Thoracic aorta (tissue), 2 donors: ENCODE measurements around the gene TNFRSF12A. TPM values are rescaled to one million over a fixed set of nuclear protein-coding genes. Genes with fewer than 3 reads are reported as not detected.

Experiments used
- ATAC-seq: fragments of 150-250 bp; one replicate; pipeline ENCODE4 v1.8.0; 2017; ENCODE audit warnings: low read depth; ENCODE audit not compliant: insufficient number of reproducible peaks, low FRiP score
- DNase-seq: peaks from one replicate; pipeline ENCODE4 v3.0.0-alpha.2; 2020; ENCODE audit warnings: low spot score
- H3K27ac ChIP-seq, 2 donors: fragments of 200-600 bp; sonication (generic); 1 replicate in 1 of 2; 2 replicates in 1 of 2; pipeline ENCODE4 v1.5.1; 2016; ENCODE audit warnings: mild to moderate bottlenecking in 2 of 2, moderate library complexity in 2 of 2
- H3K27me3 ChIP-seq: fragments of 200-600 bp; sonication (generic); replicated peaks from 2 replicates; pipeline ENCODE4 v1.6.0; 2016; ENCODE audit warnings: mild to moderate bottlenecking; ENCODE audit not compliant: insufficient read depth
- H3K36me3 ChIP-seq: fragments of 200-600 bp; sonication (generic); one replicate; pipeline ENCODE4 v1.5.1; 2016
- H3K4me1 ChIP-seq, 2 donors: fragments of 200-600 bp; sonication (generic); 1 replicate in 1 of 2; 2 replicates in 1 of 2; pipeline versions ENCODE4 v1.5.1 to v1.6.0; 2016; ENCODE audit warnings: low read depth in 2 of 2, mild to moderate bottlenecking in 1 of 2; ENCODE audit not compliant: control insufficient read depth in 1 of 2
- H3K4me3 ChIP-seq: fragments of 200-600 bp; sonication (generic); 2 replicates; pipeline ENCODE4 v1.5.1; 2016; ENCODE audit warnings: mild to moderate bottlenecking
- H3K9me3 ChIP-seq: fragments of 200-600 bp; sonication (generic); 2 replicates; pipeline ENCODE4 v1.5.1; 2016
- total RNA-seq, 2 donors: library from RNA; depleted of rRNA; stranded (reverse); fragments of >200 nt; gene quantifications; one replicate each; pipeline versions ENCODE4 v1.1.0 to v1.2.3, GENCODE V29; 2016
- TF ChIP-seq, protein P1 (sequence below): fragments of 200-600 bp; sonication (generic); IDR thresholded peaks from one replicate; pipeline ENCODE4 v1.5.1; 2019; ENCODE audit warnings: antibody characterized with exemption

The TNFRSF12A gene
- total RNA-seq, 2 donors from 2014 or later: 274 to 461 TPM

DNA sequence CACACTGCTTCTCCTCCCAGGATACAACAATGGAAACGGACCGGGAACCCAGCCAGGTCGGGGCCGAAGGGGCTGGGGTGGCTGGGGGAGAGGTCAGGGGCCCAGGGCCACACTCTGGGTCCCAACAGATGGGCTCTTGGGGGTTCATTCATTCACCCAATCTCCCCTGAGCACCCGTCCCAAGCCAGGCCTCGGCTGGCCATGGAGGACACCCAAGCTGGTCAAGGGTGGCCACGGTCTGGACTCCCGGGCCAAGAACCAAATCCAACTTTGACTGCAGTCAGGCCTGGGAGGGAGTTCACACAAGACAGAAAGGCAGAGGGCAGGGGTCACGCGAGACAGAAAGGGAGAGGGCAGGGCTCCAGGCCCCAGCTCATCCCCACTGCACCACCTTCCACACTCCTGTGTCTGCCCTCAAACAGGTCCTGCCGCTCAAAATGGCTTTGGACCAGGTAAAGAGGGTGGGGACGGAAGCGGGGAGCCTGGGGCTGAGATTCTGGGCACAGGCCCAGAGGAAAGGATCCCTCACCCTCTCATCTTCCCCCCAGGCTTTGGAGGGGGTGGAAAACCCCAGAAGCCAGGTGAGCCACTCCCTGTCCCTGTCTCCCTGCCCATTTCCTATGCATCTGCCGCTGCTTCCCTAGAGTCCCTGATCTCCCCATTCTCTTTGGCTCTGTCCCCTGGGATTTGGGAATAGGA lies 27.6 kb upstream of the TNFRSF12A start:
- TF ChIP-seq, protein P1, sequence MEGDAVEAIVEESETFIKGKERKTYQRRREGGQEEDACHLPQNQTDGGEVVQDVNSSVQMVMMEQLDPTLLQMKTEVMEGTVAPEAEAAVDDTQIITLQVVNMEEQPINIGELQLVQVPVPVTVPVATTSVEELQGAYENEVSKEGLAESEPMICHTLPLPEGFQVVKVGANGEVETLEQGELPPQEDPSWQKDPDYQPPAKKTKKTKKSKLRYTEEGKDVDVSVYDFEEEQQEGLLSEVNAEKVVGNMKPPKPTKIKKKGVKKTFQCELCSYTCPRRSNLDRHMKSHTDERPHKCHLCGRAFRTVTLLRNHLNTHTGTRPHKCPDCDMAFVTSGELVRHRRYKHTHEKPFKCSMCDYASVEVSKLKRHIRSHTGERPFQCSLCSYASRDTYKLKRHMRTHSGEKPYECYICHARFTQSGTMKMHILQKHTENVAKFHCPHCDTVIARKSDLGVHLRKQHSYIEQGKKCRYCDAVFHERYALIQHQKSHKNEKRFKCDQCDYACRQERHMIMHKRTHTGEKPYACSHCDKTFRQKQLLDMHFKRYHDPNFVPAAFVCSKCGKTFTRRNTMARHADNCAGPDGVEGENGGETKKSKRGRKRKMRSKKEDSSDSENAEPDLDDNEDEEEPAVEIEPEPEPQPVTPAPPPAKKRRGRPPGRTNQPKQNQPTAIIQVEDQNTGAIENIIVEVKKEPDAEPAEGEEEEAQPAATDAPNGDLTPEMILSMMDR: no peak
- H3K27me3 ChIP-seq: no peaks in the 10 kb centered on the region
- H3K4me1 ChIP-seq: no peaks in the 10 kb centered on the region
- DNase-seq (no peak), ATAC-seq (no peak)
- H3K9me3 ChIP-seq: no peaks in the 10 kb centered on the region
- no peaks in the 10 kb centered on the region for H3K36me3 ChIP-seq
- no peak overlapping the region for H3K4me3 ChIP-seq
- no peak overlapping the region for H3K27ac ChIP-seq

DNA sequence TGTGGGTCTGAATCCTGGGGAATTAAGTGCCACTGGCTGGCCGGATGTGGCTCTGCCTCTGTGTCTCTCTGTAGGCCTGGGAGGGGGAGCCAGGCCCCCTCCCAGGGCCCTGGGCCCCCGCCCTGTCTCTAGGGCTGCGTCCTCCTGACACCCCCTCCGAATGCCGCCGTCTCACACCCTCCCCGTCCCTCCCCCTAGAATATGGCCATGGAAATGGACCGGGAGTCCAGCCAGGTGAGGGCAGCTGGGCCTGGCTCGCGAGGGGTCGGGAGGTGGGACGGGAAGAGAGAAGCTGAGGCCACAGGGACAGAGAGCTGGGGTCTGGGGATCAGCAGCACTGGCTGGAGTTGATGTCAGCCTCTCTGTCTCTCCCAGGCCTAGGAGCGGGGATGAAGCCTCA lies 23.9 kb upstream of the TNFRSF12A start:
- no peaks in the 10 kb centered on the region for H3K4me1 ChIP-seq
- ATAC-seq: no peak
- H3K9me3 ChIP-seq: no peaks in the 10 kb centered on the region
- no peaks in the 10 kb centered on the region for H3K27me3 ChIP-seq
- TF ChIP-seq, protein P1: no peak
- no peak overlapping the region for H3K27ac ChIP-seq
- H3K4me3 ChIP-seq: no peak overlapping the region
- no peak for DNase-seq
- no peaks in the 10 kb centered on the region for H3K36me3 ChIP-seq

DNA sequence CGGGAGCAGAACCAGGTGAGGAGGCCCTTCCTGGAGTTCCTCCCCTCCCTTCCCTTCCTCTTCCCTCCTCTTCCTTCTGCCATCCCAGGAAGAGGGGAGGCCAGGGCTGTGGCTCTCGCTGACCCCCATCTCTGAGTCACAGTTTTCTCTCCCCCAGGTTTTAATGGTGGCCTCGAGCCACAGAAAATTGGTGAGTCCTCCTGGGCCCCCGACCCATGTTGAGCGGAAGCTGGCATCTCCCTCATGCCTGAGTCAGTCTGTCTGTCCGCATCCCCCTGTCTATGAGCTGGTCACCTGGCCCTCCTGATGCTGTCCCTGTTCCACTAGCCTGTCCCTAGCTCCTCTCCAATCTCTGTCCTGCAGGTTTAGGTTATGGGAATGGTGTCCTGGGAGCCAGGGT lies 20.2 kb upstream of the TNFRSF12A start:
- Histone ChIP-seq H3K36me3 (no peaks in the 10 kb centered on the region), H3K27me3 (no peaks in the 10 kb centered on the region), H3K27ac (no peak overlapping the region), H3K4me3 (no peak overlapping the region), H3K4me1 (peaks cover 0 to 2% of the 10 kb centered on the region in 2 donors), H3K9me3 (no peaks in the 10 kb centered on the region)
- TF ChIP-seq, protein P1: no peak
- ATAC-seq (no peak), DNase-seq (no peak)

DNA sequence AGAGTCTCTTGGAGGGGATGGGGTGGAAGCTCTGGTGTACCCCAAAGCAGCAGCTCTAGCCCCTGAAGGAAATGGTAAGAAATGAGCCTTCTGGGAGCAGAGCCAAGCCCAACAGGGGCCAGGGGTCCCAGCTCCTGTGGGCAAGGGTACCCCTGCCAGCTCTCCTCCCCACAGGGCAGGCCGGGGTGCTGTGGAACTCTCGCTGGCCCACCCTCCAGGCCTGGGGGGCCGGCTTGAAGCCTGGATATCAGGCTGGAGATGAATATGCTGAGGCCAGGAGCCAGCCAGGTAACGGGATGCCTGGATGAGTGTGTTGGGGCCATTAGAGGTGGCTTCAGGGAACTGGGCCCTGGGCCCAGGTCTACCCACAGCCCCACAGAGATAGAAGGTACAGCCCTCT lies 19.6 kb upstream of the TNFRSF12A start:
- H3K4me1 ChIP-seq: peaks cover 0 to 2% of the 10 kb centered on the region in 2 donors
- H3K36me3 ChIP-seq: no peaks in the 10 kb centered on the region
- DNase-seq: no peak
- TF ChIP-seq, protein P1: no peak
- no peak for ATAC-seq
- no peaks in the 10 kb centered on the region for H3K27me3 ChIP-seq
- no peaks in the 10 kb centered on the region for H3K9me3 ChIP-seq
- H3K27ac ChIP-seq: no peak overlapping the region
- H3K4me3 ChIP-seq: no peak overlapping the region

DNA sequence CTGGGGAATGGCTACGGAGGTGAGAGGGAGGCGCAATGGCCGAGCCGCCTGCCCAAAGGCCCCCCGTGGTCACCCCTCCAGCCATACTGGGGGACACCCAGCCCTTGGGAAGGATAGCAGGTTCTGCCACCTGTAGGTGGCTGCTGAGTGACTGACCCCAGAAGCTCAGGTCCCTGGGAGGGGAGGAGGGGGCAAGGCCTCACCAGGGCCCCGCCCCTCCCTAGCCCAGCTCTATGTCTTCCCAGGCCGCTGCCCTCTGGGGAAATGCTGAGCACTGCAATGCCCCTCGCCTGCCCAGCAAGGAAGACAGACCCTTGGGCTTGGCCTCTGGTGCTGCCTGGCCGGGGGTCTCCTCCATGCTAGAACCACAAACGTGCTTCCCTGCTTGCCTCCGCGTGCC lies 18.9 kb upstream of the TNFRSF12A start:
- Histone ChIP-seq H3K9me3 (no peaks in the 10 kb centered on the region), H3K27ac (no peak overlapping the region), H3K4me1 (peaks cover 0 to 2% of the 10 kb centered on the region in 2 donors), H3K27me3 (no peaks in the 10 kb centered on the region), H3K36me3 (no peaks in the 10 kb centered on the region), H3K4me3 (no peak overlapping the region)
- DNase-seq (no peak), ATAC-seq (no peak)
- TF ChIP-seq, protein P1: no peak
